Activated effector memory CD4-positive, alpha-beta T cell treated with Interleukin-2 at 50 U/mL for 16 hours (primary cell): ENCODE measurements around the gene SNX32.
A peak's percentile ranks its signal among the peaks of the same experiment; 100 is the strongest.

Experiments used
- DNase-seq: peaks from one replicate; pipeline ENCODE4 v3.0.0-alpha.2; 2020

Gene SNX32

DNA sequence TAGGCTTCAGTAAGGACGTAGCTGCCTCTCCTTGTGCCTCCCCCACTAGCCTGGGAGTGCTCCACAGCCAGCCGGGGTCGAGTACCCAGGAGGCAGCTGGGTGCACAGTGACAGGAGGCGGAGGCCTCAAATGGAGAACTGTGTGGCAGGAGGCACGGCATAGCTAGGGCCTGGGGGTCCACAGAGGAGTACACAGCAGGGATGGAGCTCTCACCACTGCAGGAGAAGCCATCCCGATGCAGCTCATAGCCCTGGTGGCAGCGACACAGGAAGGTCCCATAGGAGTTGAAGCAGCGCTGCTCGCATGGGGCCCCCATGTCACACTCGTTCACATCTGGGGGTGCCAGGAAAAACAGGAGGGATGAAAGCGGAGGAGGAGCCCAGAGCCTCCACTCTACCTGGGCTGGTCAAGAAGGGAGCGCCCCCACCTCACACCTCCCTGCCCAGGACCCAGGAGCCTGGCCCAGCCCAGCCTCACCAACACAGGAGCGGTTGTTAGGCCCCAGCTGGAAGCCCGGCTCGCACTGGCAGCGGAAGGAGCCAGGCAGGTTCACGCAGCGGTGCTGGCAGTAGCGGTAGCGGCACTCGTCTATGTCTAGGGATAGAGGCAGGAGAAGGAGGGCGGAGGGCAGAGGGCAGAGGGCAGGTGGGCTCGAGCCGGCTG is 36.0 kb downstream of the SNX32 start:
- no peak for DNase-seq

GRCh38 chr11:65870307-65870658 is 36.5 kb downstream of the SNX32 start:
- DNase-seq: no peak

DNA sequence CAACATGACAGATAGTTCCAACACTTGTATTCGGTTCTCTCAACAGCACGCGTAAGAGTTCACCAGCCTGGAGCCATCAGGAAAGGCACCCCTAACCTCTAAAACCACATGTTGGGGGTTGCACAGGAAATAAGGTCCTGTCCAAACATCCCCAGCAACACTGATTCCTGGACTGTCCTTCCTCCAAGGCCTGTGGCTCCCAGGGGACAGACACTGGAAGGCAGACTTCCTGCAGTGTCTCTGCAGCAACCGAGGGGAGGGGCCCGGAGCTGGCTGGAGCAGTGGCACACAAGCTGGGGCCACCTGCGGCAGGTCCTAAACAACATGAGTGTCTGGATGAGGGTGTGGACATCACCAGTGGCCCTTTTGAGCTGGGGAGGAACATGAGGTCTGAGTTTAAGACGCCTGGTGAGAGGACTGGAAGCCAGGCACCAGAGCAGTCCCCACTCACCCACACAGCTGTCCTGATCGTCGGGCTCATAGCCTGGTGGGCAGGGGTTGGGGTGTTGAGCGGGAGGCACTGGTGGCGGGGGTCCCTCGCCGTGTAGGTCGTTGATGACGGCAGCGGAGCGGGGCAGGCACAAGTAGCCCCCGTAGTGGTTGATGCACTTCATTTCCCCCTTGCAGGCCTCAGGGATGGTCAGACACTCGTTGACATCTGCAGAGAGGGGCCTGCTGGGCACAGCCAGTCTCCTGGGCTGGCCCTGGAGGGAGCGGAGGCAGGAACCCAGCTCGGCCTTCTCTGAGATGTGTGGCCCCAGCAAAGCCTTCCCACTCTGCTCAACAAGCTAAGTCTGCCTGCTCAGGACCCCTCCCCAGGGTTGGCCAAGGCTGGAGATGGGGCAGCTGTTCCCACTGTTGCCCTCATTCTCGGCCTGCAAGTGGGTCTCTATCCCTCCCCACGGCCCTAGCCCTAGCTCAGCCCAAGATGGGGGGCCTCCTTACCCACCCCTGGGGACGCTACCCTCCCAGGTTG is 37.2 kb downstream of the SNX32 start:
- no peak for DNase-seq

DNA sequence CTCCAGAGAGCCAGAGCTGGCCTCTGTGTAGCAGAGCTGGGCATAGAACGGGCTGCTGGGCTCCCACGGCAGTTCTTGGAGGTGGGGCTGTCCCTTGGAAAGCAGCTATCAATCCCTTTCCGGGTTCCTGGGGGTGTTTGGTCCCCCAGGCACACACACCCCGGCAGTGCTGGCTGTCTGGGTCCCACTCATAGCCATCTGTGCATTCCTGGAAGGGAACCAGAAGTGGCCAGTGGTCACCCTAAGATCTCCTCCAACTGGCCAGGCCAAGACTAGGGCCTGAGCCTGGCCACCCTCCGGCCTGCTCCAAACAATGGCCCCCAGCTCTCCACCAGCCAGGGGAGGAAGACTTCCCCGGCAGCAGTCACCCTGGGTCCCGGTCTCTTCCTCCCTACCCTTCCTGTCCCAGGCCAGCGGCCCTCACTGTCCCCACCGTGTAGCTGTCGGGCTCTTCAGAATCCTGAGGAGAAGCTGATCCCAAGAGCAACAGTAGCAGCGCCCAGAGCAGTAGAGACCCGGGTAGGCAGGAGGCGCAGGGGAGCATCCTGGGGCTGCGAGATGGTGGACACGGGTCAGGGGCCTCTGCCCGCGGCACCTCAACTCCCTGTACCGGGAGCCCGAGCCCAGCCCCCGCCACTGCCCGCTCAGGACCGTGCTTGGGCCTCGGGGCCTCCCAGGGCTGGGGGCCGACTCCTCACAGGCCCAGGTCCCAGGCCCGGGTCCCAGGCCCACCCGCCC is 38.2 kb downstream of the SNX32 start:
- no peak for DNase-seq

DNA sequence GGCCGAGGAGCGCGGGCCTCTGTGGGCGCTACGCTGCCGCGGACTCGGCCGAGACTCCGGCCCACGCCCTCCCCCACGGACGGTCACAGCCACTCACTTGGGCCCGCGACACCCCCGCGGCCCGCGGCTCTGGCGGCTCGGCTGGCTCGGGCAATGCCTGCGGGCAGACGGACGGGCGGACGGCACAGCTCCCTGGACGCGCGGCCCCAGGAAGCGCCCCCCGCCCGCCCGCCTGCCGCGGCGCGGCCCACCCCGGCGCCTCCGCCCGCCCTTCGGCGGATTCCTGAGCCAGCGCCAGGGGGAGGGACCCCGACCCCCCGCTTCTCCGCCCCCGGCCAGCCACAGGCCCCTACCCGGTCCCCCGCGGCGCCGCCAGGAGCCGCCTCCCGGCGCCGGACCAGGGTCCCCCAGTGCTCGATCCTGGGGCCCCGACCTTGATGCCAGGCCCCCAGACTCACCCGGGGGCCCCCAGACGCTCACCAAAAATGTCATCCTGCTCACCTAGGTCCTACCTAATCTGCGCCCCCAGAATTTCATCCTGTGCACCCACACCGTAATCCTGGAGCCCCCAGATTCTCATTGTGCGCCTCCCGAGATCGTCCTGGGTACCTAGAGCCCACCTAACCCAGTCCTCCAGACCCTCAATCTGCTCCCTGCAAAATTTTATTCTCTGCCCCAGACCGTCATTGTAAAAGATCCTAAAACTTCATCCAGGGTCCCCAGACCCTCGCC is 39.0 kb downstream of the SNX32 start, which contains the start of gene EFEMP2:
EFEMP2 (minus strand) TSS at position 215 of the 732 bp plus-strand sequence. CDS start 446 bp downstream, outside the sequence.
- DNase-seq: no peak

DNA sequence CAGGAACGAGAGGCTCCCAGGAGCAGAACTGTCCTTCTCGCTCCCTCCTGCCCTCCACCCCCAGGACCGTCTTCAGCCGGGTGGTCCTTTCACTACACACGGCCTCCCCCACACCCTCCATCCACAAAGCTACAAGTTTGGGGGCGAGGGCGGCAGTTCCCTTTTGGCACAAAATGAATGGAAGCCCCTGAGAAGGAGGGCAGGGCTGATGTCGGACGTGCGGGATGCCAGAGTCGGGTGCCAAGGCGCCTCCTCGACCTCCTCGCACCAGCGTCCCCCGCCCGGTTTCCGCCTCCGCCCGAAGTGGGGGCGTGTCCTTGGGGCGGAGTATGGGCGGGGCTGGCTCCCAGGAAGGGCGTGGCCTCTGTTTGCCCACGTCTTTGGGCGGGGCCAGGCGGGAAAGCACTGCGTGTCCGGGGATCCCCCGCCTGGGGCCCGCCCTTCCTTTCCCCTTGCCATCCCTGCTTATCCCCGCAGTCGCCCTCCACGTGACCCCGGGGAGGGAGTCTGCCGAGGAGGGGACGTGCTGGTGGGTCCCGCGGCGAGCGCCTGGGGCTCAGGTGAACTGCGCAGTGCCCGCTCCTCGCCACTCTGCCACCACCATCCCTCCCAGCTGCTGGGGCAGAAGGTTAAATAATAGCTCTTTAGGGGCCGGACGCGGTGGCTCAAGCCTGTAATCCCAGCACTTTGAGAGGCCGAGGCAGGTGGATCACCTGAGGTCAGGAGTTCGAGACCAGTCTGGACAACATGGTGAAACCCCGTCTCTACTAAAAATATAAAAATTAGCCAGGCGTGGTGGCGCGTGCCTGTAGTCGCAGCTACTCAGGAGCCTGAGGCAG is 39.8 kb downstream of the SNX32 start:
- DNase-seq: peak; percentile 97

- peak; percentile 38 for DNase-seq
Observed at GRCh38 chr11:65879617-65880016, 45.9 kb downstream of the SNX32 start, which contains the start of gene CTSW. Gene CTSW (plus strand): TSS chr11:65879837. CDS start chr11:65879855, 18 bp downstream.

GRCh38 chr11:65880027-65880426 is 46.3 kb downstream of the SNX32 start:
- DNase-seq: no peak

DNA sequence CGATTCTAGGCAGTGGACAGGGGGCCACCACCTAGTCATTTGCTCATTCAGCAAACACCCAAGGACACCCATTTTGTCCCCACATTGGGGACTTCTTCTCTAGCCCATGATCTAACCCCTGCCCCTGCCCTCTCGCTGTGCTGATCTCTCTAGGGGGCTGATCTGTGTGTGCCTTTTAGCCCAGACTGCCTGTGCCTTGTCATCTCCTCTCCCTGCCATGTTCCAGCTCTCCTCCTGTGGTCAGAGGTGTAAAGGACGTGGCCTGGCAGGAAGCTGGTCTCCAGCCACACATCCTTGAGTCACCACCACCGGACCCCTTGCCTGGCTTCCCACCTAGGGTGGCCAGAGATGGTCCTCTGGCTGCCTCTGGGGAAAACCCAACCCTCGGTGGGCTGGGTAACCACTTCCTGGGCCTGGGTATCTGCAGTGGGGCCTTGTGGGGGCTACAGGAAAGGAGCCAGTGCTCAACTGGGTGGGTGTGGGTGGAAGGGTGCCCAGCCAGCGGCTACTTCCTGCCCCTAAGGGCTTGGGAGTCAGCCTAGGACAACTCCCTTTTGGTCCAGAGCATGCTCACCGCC is 47.2 kb downstream of the SNX32 start:
- DNase-seq: no peak

- no peak for DNase-seq
Observed at GRCh38 chr11:65882120-65883057, 48.6 kb downstream of the SNX32 start.

- DNase-seq: no peak
Observed at GRCh38 chr11:65883058-65883761, 49.4 kb downstream of the SNX32 start.

DNA sequence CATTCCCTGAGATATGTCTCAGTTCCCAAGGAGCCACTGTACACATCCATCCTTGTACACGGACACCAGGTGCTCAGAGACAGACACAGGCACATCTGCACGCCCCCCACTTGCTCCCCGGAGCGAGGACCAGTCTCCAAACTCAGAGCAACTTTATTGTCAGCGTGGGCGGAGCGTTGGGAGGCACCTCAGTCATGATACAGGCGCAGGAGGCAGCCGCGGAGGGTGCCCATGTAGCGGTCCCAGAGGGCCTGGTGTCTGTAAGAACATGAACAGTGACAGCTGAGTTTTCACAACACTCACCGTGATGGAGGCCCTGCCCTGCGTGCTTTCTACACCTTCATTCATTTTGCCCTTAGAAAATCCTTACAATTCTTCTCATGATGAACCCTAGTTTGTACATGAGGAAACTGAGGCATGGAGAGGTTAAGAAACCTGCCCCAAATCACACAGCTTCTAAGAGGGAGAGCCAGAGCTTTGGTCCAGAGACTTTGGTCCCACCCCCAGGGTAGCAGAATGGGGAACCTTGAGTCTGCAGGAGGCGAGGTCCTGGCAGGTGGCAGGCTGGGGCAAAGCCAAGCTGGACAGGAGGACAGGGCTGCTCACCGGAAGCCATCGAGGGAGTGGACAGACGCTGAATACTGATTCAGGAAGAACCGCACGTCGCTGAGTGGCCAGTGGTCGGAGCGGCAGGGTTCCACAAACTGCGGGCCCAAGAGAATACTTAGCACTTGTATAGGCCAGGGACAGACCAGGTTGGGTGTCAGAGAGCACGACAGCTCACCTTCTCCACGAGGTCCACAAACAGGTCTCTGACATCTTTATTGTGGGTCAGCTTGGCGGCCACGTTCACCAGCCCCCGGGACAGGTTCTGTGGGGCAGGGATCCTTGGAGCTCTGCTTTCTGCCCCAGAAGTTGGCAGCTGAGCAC is 50.3 kb downstream of the SNX32 start:
- no peak for DNase-seq

DNA sequence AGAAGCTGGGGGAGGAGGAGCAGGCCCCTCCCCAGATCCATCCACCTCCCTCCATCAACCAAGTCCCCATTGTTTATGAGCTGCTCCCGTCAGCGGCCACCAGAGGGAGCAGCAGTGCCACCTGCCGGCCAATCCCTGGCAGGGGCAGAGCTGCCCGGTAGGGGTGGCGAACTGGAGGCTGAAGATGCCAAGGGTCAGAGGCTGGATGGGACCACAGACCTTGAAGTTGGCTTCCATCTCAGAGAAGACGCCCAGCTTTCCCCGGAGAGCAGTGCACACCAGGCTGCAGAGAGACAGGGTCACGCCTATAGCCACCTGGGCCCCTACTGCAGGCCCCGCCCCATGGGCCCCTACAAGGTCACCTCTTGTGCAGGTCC is 50.9 kb downstream of the SNX32 start:
- DNase-seq: peak; percentile 73

DNA sequence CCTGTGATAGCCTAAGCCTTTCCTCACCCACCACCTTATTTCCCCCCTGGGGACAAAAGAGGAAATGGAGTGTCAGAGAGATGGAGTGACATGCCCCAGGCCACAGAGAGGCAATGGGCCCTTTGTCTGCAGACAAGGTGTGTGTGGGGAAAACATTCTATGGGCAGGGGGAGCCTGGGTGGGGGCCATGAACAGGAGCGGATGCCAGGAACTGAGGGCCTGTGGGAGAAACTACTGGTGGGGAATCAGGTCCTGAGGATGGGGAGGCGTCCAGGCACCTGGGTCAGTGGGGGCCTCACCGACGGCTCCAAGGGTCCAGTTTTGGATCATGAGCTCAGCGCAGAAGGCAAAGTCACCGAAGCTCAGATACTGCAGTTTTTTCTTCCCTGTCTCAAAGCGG is 51.5 kb downstream of the SNX32 start:
- no peak for DNase-seq

GRCh38 chr11:65885808-65886536 is 52.2 kb downstream of the SNX32 start:
- no peak for DNase-seq

DNA sequence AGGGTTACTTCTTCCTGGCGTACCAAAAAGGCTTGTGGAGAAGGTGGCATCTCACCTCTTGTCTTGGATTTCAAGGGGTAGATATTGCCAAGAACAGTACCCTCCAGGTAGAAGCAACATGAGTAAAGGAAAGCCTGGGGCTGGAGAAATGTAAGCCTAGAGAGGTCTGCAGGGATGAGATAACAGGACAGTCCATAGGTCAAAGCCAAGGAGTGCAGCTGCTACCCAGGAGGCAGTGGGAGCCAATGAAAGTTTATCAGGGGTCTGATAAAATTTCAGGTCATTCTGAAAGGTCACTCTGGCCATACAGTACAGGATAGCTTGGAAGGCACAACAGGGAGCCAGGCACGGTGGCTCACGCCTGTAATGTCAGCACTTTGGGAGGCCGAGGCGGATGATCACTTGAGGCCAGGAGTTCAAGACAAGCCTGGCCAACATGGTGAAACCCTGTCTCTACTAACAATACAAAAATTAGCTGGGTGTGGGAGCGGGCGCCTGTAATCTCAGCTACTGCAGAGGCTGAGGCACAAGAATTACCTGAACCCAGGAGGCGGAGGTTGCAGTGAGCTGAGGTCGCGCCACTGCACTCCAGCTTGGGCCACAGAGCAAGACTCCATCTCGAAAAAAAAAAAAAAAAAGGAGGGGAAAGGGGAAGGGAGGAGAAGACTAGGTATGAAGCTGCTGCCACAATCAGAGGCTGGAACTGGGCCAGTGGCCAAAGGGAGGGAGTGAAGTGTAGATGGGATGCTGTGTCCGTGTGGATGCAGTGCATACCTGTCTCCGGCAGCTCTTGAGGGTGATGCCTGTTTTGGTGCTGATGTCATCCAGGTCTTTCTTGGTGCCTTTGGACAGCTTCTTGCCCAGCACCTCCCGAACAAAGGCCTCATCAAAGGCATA is 53.3 kb downstream of the SNX32 start:
- no peak for DNase-seq
